NOMO-1 treated with dmso at 0.1 percent for 144 hours (cell line): ENCODE data around the gene BRF1.
"Not testable (repeated sequence)": the region's sequence is repeated elsewhere in the genome, so short reads cannot be mapped to it uniquely, and the experiment has no call there.

Source experiments
- DNase-seq: peaks from one replicate; lab custom pipeline; 2025; ENCODE audit not compliant: unreplicated experiment; lab: John Stamatoyannopoulos, UW

The BRF1 gene, protein sequence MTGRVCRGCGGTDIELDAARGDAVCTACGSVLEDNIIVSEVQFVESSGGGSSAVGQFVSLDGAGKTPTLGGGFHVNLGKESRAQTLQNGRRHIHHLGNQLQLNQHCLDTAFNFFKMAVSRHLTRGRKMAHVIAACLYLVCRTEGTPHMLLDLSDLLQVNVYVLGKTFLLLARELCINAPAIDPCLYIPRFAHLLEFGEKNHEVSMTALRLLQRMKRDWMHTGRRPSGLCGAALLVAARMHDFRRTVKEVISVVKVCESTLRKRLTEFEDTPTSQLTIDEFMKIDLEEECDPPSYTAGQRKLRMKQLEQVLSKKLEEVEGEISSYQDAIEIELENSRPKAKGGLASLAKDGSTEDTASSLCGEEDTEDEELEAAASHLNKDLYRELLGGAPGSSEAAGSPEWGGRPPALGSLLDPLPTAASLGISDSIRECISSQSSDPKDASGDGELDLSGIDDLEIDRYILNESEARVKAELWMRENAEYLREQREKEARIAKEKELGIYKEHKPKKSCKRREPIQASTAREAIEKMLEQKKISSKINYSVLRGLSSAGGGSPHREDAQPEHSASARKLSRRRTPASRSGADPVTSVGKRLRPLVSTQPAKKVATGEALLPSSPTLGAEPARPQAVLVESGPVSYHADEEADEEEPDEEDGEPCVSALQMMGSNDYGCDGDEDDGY

DNA sequence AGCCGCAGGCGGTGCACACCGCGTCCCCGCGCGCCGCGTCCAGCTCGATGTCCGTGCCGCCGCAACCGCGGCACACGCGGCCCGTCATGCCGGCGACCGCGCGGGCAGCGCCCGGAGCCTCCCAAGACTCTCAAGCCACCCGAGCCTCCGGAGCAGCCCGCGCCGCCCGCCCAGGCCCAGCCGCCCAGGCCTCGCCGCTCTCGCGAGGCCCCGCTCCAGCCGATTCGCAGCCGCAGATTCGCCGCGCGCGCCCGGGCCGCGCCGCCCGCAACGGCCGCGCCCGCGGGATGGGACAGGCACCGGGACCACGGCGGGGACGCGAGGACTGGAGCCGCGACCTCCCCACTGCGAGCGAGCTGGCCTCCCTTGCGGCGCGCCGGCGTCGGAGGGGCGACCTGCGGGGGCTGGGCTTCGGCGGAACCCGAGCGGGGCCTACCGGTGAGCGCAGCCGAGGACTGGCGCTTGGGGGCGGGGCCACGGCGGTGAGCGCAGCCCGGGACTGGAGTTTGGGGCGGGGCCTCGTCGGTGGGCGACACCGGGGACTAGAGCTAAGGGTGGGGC is at the start of gene BRF1:
Gene BRF1 (minus strand): TSS at position 460 of the 561 bp plus-strand sequence. CDS start 372 bp downstream, at position 88.
- peak; percentile 96 for DNase-seq

DNA sequence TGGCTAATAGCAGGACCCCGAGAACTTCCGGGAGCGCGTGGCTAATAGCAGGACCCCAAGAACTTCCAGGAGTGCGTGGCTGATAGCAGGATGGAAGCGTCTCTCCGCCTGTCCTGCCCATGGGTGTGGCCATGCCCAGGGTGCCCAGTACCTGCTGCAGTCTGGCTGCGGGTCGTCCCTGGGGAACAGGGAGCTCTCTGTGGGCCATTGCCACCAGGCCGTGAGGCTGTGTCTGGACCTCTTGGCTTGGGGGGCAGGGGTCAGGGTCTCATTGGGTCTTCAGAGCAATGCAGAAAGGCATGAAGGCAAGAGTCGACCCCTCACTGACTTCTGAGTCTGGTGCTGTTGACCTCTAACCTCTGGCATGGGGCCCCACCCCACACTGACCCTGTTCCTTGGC is 49.2 kb upstream of the BRF1 start:
- DNase-seq = no peak

DNA sequence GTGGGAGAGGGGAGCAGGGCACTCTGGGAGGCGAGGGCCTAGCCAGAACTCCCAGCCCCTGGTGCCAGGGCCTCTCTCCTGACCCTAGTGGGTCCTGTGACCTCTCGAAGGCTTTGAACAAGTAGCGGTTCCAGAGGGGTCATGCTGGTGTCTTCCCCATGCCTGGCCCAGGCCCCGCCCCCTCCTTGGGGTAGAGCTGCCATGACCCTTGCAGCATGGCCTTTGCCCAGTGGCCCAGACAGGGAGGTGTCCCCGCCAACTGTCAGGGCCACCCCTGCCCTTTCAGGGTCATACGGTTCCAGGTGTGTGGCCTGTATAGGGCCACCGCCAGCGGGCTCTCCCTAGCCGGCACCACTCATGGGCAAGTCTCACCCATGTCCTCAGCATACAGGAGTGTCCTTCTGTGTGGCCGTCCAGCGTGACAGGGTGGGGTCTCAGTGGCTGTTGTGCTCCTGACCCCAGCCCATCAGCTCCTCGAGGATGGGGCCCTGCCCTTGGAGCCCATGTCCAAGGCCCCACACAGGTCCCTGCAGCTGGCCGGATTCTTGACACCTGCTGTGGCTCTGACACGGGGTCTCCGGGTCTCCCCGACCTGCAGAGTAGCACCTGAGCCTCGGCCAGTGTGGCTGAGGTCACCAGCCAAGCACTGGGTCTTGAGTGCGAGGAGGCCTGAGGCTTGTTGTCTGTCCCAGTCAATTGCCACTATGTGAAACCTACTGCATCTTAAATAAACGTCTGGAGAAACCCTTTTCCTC is 48.3 kb upstream of the BRF1 start:
- no peak for DNase-seq

DNA sequence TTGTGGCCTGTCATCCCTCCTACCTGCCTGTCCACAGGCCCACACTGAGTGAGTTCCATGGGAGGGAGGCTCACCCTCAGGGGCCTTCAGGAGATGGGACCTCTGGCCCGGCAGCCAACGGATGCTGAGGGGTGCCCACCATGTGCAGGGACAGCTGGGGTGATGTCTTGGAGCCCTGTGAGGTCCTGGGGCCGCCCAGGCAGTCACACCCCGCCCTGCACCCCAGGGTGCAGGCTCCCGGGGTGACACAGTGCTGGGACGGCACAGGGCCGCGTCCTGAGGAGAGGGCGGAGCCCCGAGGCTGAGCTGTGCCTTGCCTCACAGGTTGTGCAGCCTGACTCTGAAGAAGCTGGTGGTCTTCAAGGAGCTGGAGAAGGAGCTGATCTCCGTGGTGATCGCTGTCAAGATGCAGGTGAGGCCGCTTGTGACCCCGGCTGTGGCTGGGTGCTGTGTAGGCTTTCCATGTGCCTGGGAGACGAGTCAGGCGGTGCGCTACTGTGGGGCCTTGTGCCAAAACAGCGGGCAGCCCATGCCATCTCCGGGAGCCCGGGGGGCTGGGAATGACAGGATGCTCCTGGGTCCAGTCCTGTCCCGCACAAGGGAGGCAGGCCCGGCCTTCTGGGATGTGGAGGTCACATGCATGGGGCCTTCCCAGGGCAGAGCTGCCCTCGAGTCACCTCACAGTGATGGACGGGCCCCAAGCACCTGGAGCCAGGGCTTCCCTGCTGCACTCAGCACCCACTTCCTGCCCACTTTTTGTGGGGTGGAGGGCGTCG is 47.6 kb upstream of the BRF1 start:
- no peak for DNase-seq

DNA sequence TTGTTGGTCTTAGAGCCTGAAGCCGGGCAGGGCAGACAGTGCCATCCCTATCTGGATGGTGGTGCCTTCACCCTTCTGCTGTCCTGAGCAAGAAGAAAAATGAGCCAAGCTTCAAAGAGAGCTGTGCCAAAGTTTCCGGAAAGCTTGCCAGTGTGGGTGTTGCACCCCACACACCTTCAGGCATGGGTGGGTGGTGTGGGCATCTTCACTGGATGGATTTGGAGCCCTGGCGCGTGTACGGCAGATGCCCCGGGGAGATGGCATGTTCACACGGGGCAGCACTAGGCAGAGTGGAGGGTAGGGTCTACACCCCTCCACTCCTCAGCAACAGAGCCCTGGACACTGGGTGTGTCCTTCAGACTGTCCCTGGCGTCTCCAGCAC is 46.8 kb upstream of the BRF1 start:
- DNase-seq = no peak

DNA sequence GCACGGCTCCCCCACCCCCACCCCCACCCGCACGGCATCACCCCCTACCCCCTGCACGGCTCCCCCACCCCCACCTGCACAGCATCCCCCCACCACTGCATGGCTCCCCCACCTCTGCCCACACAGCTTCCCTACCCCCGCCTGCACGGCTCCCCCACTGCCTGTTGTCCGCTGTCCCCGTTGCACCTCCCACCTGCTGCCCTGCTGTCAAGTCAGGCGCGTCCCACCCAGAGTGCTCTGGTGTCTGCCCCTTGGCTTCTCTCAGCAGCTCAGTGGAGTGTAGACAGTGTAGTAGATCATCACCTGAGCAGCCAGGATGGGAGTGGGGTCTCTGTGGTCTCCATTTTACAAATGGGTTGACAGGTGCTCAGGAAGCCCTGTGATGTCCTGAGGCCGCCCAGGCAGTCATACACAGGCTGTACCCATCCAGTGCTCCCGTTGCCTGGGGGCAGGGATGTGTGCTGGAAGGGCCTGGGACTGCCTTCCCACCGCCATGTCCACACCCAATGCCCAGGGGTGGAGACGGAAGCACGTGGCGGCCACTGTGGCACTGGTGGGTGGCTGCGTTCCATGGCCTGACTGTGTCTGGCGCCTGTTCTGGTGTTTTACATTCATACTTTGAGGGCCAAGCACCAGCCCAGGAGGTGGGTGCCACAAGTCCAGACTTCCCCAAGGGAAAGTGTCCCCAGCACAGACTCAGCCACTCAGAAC is 46.2 kb upstream of the BRF1 start:
- DNase-seq = no peak

DNA sequence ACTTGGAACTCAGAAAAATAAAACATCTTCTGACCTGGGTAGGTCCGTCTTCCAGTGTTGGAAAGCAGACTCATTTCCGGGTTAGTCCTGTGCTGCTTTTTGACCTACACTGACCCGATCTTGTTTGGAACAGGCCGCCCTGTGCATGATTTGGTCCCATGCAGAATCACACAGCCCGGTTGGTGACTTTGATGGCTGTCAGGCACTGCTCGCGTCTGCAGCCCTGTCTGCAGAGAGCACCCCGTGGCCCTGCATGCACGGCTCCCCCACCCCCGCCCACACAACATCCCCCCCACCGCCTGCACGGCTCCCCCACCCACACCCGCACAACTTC is 45.4 kb upstream of the BRF1 start:
- DNase-seq = no peak

DNA sequence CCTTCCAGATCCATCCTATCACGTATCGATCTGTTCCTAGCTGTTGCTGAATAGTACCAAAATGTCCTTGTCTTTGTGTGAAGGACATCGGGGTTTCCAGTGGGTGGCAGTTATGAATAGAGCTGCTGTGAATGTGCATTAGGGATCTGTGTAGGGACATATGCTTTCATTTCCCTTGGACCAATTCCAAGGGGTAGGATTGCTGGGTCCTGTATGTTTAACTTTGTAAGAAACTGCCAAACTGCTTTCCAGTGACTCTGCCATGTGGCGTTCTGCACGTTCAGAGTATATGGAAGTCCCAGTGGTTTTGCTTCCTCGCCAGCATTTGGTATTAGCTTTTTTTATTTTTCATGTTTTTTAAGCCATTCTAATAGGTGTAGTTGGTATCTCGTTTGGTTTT is 42.4 kb upstream of the BRF1 start:
- no peak for DNase-seq

DNA sequence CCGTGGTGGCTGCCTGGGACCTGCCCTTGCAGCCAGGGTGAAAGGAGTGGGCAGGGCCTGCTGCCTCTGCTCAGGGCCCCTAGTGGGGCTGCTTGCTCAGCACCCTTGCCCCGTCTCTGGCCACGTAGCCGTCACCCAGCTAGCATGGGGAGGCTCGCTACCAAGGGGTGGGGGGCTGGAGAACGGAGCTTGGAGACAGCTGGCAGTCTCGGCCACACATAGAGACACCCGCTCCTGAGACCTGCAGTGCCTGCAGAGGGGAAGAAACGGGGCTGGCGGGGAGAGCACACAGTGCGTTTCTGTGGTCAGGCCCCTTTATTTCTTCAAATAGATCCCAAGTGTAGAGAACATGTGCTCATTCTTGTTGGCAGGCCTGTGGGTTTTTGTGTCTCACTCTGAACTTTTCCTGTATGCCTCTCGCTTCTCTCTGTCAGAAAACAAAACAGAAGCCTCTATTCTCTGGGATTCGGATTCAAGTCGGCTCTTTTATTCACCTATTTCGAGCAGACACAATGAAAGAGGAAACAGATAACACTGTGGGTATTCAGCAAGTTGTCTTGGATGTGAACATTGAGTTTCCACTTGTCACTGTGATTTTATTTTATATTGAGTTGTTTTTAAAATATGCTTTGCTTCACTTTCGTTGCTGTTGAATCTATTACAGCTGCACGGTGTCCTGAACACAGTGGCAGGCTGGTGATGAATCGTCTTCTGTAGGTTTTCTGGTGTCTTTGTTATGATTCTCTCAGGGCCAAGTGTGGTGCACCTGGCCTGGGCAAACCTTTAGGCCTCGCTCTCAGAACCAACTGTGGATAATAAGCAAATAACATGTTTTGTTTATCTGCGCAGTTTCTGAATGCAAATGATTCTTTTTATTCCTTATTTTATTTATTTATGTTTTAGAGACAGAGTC is 40.3 kb upstream of the BRF1 start:
- DNase-seq = no peak

DNA sequence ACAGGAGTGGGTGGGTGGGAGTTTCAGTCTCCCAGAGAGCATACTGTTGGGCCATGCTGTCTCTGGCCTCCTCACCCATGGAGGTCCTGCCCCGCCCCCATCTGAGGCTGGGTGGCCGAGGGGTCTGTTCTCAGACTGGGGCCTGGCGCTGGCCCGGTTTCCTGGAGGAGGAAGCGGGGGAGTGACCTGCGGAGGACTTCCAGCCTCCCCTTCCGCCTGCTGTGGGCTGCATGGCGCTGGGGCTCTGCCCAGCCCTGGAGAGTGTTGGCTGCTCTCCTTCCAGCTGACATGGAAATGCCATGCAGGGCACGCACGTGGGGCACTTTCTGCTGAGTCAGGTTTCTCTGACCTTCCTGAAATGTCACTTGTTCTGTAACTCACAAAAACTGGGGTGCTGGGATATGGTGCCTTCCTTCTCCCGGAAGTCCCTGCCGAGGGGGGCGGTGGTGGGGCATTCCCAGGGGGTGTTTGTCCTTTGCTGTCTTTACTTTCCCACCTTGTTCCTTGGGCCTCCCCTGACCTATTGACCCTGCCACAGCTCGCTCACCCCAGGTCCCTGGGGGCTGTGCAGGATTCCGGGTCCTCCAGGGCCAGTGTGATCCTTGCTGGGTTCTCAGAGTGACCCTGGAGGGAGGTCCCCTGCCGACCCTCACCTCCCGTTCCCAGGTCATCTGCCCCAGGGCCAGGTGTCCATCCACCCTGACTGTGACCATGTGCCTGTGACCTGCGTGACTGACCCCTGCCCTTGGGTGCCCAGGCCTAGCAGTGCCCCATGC is 37.4 kb upstream of the BRF1 start:
- DNase-seq = no peak

DNA sequence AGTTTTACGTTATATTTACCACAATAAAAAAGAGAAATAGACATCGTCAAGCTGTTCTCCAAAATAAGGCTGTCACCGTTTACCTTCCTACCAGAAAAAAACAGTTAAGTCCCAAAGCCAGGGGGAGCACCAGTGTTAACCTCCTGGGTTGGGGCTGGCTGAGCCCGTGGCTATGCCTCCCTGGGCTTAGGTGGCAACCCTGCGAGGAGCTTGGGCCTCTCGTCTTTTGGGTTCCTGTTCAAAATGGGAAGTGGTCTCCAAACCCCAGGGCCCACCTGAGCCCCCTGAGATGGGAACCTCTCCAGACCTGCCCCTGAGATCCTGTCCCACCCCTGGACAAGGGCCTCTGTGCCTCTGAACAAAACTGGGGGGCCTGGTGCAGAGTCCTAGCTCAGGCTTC is 36.6 kb upstream of the BRF1 start:
- DNase-seq = no peak

DNA sequence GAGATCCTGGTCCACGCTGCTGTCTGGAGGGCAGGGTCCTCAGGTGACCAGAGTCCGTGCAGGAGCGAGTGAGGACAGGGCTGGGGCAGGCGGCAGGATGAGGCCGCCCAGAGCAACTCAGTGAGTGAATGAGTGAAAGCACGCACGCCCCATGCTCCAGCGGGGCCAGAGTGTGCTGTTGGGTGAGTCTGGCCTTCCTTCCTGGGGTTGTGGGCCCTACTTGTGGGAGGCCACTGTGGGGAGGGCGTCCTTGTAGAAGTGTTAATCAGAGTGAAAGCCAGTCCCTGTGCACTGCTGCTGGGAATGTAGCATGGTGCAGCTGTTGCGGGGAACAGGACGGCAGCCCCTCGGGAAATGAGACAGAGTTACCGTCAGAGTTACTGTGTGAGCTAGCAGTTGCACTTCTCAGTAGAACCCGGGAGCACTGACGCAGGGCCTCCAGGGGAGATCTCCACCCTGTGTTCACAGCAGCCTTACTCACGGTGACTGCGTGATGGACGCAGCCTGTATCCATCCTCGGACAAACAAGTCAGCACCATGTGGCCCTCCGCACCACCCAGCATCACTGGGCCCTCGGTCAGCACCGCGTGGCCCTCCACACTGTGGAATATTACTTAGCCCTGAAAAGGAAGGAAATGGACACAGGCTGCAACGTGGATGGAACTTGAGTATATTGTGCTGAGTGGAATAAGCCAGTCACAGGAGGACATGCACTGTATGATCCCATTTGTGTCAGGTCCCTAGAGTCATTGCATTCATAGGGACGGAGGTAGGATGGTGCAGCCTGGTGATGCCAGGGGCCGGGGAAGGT is 35.9 kb upstream of the BRF1 start:
- no peak for DNase-seq

DNA sequence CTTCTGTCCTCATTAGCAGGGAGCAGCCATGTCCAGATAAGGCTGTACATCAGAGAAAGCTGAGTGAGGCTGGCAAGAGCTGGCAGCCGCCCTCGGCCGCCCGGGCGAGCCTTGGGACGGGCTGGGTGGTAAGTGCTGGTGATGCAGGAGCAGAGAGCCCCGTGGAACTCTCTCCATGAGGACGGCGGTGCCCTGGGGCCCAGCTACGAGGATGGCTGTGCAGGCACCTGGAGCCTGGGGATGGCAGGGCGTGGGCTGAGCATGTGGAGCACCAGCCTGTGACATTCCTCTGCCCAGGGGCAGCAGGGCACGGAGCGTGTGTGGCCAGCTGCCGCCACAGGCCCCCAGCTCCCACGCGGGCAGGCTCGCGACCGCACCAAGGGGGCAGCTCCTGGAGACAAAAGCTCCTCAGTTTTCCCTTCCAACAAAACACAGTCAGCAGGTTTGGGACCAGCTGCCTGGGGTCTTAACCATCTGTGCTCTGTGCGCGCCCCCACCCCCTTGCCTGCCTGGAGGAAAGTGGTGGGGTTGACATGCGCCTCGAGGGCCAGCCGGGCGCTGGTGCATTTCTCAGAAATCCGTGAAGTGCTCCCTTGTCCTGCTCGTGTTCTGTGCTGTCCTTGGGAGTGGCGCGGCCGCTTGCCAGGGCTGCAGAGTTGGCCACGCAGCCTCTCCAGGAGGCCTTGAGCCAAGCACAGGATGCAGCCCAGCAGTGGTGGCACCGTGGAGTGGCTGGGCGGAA is 35.1 kb upstream of the BRF1 start:
- DNase-seq = no peak

DNA sequence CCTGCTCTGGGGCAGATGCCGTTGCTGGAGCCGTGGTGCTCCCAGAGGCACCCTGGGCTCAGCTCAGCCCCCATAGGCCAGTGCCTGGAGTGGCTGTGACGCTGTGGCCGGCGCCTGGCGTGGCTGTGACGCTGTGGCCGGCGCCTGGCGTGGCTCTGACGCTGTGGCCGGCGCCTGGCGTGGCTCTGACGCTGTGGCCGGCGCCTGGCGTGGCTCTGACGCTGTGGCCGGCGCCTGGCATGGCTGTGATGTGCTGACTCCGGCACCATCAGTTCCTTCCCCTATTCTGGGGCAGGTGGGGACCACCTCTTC is 34.4 kb upstream of the BRF1 start:
- not testable (repeated sequence) for DNase-seq

DNA sequence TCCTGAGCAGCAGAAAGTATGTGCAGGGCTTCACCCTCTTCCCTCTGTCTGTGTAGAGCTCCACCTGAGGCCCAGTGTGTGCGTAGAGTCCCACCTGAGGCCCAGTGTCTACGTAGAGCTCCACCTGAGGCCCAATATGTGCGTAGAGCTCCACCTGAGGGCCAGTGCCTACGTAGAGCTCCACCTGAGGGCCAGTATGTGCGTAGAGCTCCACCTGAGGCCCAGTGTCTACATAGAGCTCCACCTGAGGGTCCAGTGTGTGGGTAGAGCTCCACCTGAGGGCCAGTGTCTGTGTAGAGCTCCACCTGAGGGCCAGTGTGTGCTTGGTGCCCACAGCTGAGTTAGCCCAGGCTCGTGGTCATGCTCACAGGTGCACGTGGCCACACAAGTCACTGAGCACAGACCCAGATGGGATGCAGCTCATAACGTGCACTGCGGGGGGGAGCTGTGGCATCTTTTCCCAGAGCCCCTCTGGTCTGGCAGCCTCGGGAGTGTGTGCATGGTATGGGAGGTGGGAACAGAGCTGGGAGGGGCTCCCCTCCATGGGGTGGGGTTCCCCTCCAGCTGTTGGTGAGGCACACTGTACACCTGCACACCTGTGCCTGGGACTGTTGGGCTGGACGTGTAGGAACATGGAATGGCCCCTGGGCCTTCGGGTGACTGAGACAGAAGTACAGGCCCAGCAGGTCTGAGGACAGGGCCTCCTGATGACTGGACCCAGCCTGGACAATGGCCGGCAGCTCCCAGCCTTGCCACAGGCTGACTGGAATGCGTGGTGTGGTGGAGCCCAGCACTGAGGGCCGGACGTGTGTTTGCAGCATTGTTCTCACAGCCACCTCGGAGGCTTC is 33.8 kb upstream of the BRF1 start:
- no peak for DNase-seq

DNA sequence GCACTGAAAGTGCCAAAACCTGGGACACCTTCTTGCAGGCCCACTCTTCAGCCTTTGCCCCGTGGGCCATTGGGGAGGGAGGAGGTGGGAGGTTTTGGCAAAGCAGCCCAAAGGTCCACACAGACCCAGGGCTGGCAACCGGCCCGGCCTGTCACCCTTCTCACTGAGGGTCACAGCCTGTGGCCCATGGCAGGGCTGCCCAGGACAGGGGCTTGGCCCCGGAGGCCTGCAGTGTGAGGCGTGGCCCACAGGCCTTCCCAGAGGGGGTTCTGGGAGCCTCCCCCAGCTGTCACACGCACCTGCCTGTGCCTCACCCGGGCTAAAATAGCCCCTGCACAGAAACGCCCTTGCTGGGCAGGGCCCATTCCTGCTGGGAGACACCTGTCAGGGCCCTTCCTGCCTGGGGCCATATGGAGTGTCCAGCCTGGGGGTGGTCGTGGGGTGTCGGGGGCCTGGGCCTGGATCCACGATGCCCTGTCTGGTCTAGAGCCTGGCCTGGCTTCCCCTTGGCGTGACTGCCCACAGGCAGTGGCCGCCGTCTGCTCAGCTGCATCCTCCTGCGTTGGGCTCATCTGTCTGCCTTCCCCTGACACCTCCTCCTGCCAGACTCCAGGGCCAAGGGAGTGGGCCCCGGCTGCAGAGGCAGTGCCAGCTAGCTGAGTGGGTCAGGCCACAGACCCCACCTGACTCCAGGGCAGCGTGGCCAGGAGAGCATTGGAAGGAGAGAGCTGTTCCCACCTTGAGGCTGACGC is 33.0 kb upstream of the BRF1 start:
- DNase-seq = no peak
